GM18499 (cell line): ENCODE data around the gene UBR2.
"Not testable (repeated sequence)": the region's sequence is repeated elsewhere in the genome, so short reads cannot be mapped to it uniquely, and the experiment has no call there.

Source experiments
- ATAC-seq: cut with Tn5 transposase; IDR thresholded peaks from one replicate; pipeline ENCODE4 v1.9.1; 2021; ENCODE audit warnings: moderate number of reproducible peaks; ENCODE audit not compliant: insufficient read depth, unreplicated experiment

The UBR2 gene

GRCh38 chr6:42689371-42689770, 125.5 kb downstream of the UBR2 start:
- ATAC-seq, result no peak

GRCh38 chr6:42690151-42690702, 126.4 kb downstream of the UBR2 start:
- ATAC-seq, result no peak

GRCh38 chr6:42690872-42691271, 127.0 kb downstream of the UBR2 start:
- ATAC-seq, result no peak

GRCh38 chr6:42692137-42692911, 128.5 kb downstream of the UBR2 start:
- ATAC-seq, result no peak

- ATAC-seq, result no peak
Measured at GRCh38 chr6:42693725-42694323, 130.0 kb downstream of the UBR2 start.

- no peak for ATAC-seq
Measured at GRCh38 chr6:42694586-42694985, 130.8 kb downstream of the UBR2 start.

- no peak for ATAC-seq
Measured at GRCh38 chr6:42696526-42697267, 132.9 kb downstream of the UBR2 start.

- ATAC-seq, result no peak
Measured at GRCh38 chr6:42697268-42697655, 133.4 kb downstream of the UBR2 start.

GRCh38 chr6:42698217-42698616, 134.4 kb downstream of the UBR2 start:
- ATAC-seq, result no peak

GRCh38 chr6:42702200-42702599, 138.4 kb downstream of the UBR2 start:
- no peak for ATAC-seq

- not testable (repeated sequence) for ATAC-seq
Measured at GRCh38 chr6:42702786-42703185, 139.0 kb downstream of the UBR2 start.

- ATAC-seq, result no peak
Measured at GRCh38 chr6:42704251-42704936, 140.6 kb downstream of the UBR2 start.

GRCh38 chr6:42704937-42705374, 141.1 kb downstream of the UBR2 start:
- ATAC-seq, result no peak

GRCh38 chr6:42707595-42707994, 143.8 kb downstream of the UBR2 start:
- ATAC-seq, result no peak

- no peak for ATAC-seq
Measured at GRCh38 chr6:42708096-42708495, 144.3 kb downstream of the UBR2 start.

GRCh38 chr6:42709871-42710270, 146.0 kb downstream of the UBR2 start:
- no peak for ATAC-seq

- no peak for ATAC-seq
Measured at GRCh38 chr6:42710316-42710715, 146.5 kb downstream of the UBR2 start.

- no peak for ATAC-seq
Measured at GRCh38 chr6:42711930-42712329, 148.1 kb downstream of the UBR2 start.

GRCh38 chr6:42714098-42714761, 150.4 kb downstream of the UBR2 start:
- ATAC-seq, result no peak

GRCh38 chr6:42715871-42716270, 152.0 kb downstream of the UBR2 start:
- ATAC-seq, result no peak
